Neural progenitor cell (in vitro differentiated cells): ENCODE results near the gene EZH1.

ENCODE experiments used
- EZH2phosphoT487 ChIP-seq: fragments of 200-600 bp; sonication (generic); IDR thresholded peaks from 2 replicates; pipeline ENCODE4 v1.6.1; 2017; ENCODE audit warnings: antibody characterized with exemption
- TF ChIP-seq, protein P1 (sequence below): fragments of 200-600 bp; sonication (generic); IDR thresholded peaks from 2 replicates; pipeline ENCODE4 v1.5.1; 2017; ENCODE audit warnings: antibody characterized with exemption, mild to moderate bottlenecking

DNA sequence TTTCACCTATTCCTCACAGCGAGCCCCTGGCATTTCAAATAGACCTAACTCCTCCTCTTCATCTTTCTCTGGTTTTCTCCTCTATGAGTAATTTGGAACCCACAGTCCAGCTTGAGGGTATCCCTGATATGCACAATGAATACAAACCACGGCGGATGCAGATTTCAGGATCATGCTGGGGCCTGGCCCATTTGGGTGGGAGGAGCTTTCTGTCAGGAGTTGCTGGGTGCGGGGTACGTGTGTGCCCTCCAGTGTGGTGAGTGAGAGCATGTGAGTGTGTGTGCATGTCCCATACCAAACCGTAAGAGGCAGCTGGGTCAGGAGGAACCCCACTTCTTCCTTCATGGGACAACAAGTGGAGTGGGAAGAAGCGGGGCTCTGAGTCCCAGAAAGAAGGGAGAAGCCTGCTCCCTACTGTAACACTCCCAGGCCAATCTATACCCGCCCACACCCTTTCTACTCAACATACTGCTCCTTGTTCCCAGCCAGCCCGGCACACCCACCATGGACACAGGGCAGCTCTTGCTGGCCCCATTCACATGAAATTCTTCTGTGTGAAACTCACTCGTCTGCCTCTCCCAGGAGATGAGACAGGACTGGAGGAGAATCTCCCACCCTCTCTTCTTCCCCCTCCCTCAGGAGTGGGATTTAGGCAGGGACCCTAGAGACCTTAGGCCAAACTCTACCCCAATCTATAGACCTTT, 44.1 kb downstream of the EZH1 start:
- TF ChIP-seq, protein P1, sequence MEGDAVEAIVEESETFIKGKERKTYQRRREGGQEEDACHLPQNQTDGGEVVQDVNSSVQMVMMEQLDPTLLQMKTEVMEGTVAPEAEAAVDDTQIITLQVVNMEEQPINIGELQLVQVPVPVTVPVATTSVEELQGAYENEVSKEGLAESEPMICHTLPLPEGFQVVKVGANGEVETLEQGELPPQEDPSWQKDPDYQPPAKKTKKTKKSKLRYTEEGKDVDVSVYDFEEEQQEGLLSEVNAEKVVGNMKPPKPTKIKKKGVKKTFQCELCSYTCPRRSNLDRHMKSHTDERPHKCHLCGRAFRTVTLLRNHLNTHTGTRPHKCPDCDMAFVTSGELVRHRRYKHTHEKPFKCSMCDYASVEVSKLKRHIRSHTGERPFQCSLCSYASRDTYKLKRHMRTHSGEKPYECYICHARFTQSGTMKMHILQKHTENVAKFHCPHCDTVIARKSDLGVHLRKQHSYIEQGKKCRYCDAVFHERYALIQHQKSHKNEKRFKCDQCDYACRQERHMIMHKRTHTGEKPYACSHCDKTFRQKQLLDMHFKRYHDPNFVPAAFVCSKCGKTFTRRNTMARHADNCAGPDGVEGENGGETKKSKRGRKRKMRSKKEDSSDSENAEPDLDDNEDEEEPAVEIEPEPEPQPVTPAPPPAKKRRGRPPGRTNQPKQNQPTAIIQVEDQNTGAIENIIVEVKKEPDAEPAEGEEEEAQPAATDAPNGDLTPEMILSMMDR, result no peak
- no peak for TF ChIP-seq EZH2phosphoT487
